Activated CD4-positive, alpha-beta T cell treated with anti-CD3 and anti-CD28 coated beads, Interleukin-2, Interleukin-4, amounts not matched to agents 100 ng/mL and 50 ng/mL, durations not matched to agents 16 hours and 8 hours (primary cell): Measurements from ENCODE around the gene TOX4.
A peak's percentile ranks its signal among the peaks of the same experiment; 100 is the strongest.
"Not testable (repeated sequence)": the region's sequence is repeated elsewhere in the genome, so short reads cannot be mapped to it uniquely, and the experiment has no call there.

ENCODE experiments used
- DNase-seq: peaks from one replicate; pipeline ENCODE4 v3.0.0-alpha.2; 2020; ENCODE audit warnings: low spot score

Gene TOX4

GRCh38 chr14:21476925-21477681, at the start of gene TOX4, which contains the start of gene RAB2B:
TOX4 (plus strand) TSS chr14:21477195; CDS start chr14:21477279, 84 bp downstream.
RAB2B (minus strand) TSS chr14:21476959; CDS start chr14:21476872, 87 bp downstream.
- DNase-seq = peak; percentile 98

GRCh38 chr14:21428930-21429329, 48.1 kb upstream of the TOX4 start:
- DNase-seq = no peak

GRCh38 chr14:21431126-21431525, 45.9 kb upstream of the TOX4 start:
- DNase-seq = no peak

- no peak for DNase-seq
These were observed 40.4 kb upstream of the TOX4 start for GRCh38 chr14:21436567-21437062.

- peak; percentile 99 for DNase-seq
These were observed 39.7 kb upstream of the TOX4 start for GRCh38 chr14:21437063-21437901.

GRCh38 chr14:21440859-21441258, 36.1 kb upstream of the TOX4 start:
- no peak for DNase-seq

GRCh38 chr14:21442657-21443056, 34.3 kb upstream of the TOX4 start:
- not testable (repeated sequence) for DNase-seq

GRCh38 chr14:21449899-21450216, 27.1 kb upstream of the TOX4 start:
- DNase-seq = no peak

GRCh38 chr14:21454843-21455544, 22.0 kb upstream of the TOX4 start:
- DNase-seq = peak; percentile 48

- DNase-seq = no peak
These were observed 21.4 kb upstream of the TOX4 start for GRCh38 chr14:21455592-21455911.

- DNase-seq = peak; percentile 100
These were observed 20.9 kb upstream of the TOX4 start, which contains the start of gene CHD8 for GRCh38 chr14:21455912-21456667. CHD8 (minus strand) TSS chr14:21456123; CDS start chr14:21431643, 24,480 bp downstream.

- no peak for DNase-seq
These were observed 9.4 kb upstream of the TOX4 start for GRCh38 chr14:21467616-21468015.

- DNase-seq = no peak
These were observed 1.1 kb upstream of the TOX4 start for GRCh38 chr14:21475767-21476522.

GRCh38 chr14:21476523-21476924, 471 bp upstream of the TOX4 start:
- no peak for DNase-seq

- no peak for DNase-seq
These were observed 9.7 kb downstream of the TOX4 start for GRCh38 chr14:21486640-21487087.

GRCh38 chr14:21494902-21495762, 18.1 kb downstream of the TOX4 start:
- DNase-seq = no peak

GRCh38 chr14:21496453-21496852, 19.5 kb downstream of the TOX4 start:
- DNase-seq = no peak

GRCh38 chr14:21498540-21499526, 21.8 kb downstream of the TOX4 start:
- DNase-seq = peak; percentile 39

- no peak for DNase-seq
These were observed 24.6 kb downstream of the TOX4 start for GRCh38 chr14:21501568-21501967.
